Fibroblast of villous mesenchyme (primary cell): ENCODE results near the gene CA6. TPM values are rescaled to one million over a fixed set of nuclear protein-coding genes. Genes with fewer than 3 reads are reported as not detected.

Experiments
- DNase-seq: peaks from one replicate; pipeline ENCODE4 v3.0.0-alpha.2; 2010; ENCODE audit warnings: low read depth
- H3K4me3 ChIP-seq: 2 replicates; pipeline ENCODE4 v1.5.1; 2011; ENCODE audit warnings: low read depth, mild to moderate bottlenecking, low read length
- CTCF ChIP-seq: IDR thresholded peaks from 2 replicates; pipeline ENCODE4 v1.5.1; 2012; ENCODE audit warnings: low read depth, mild to moderate bottlenecking, low read length; ENCODE audit not compliant: insufficient read depth
- total RNA-seq: library from RNA; depleted of rRNA; stranded (reverse); fragments of >200 nt; gene quantifications from 2 replicates; pipeline ENCODE4 v1.2.3, GENCODE V29; 2012

Gene CA6
- total RNA-seq, 1 donor, result not detected

- no peak overlapping the region for H3K4me3 ChIP-seq
- TF ChIP-seq CTCF, result no peak
- DNase-seq, result peak; percentile 57
Measured at GRCh38 chr1:8905582-8906191, 40.0 kb upstream of the CA6 start.

DNA sequence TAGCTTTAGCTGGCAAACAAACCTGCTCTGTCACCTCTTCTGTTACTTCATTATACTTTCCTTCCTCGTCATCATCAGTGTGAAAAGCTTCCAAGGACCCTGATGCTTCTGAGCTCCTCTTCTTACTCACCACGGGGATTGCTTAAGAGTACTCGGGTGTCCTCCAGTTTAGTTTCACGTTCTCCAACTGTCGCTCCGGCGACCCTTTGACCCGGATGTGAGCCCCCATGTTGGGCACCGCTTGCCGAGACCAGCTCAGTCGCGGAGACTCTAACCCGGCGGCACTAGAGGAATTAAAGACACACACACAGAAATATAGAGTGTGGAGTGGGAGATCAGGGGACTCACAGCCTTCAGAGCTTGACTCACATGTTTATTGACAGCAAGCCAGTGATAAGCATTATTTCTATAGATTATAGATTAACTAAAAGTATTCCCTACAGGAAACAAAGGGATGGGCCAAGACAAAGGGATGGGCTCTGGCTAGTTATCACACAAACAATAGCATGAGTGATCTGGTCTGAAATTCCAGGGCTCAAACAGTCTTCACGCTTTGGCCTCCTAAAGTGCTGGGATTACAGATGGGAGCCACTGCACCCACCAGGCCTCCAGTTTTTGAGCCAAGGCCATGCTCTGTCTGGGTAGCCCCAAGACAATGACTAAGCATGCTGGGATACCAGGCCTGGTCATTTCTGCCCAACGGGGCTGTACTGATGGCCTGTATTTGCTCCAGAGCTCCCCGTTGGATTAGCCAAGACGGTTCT is 37.1 kb upstream of the CA6 start:
- DNase-seq, result no peak
- H3K4me3 ChIP-seq, result no peak overlapping the region
- no peak for TF ChIP-seq CTCF

DNA sequence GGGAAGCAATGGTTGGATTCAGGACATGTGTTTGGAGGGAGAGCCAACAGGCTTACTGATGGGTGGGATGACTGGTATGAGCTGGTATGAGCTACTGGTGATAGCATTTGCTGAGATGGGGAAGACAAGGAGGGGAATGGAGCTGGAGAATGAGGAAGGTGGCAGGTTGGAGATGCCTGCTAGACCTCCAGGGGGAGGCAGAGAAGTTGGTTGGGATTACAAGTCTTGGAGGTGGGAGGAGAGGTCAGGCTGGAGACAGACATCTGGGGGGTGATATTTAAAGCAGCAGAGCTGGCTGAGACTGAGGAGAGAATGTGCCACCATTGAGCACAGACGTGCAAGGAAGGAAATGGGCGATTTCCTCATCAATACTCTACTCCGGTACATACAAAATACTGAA is 35.3 kb upstream of the CA6 start:
- no peak for TF ChIP-seq CTCF
- DNase-seq, result no peak

DNA sequence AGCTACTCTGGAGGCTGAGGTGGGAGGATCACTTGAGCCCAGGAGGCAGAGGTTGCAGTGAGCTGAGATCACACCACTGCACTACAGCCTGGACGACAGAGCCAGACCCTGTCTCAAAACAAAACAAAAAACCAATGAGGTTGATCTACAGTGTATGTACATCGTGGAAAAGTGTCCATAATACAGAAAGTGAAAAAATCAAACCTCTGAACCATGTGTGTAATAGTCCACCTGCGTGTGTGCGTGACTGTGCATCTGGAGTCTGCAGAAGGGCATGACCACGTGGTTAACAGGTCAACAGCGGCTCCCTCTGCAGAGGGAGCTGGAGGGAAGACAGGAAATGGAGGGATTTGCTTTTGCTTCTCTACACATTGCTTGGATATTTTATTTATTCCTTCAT is 34.8 kb upstream of the CA6 start:
- DNase-seq, result peak; percentile 44
- TF ChIP-seq CTCF, result peak; percentile 3

More for the DNA sequence above, 35.3 kb upstream of the CA6 start:
- H3K4me3 ChIP-seq, result no peak overlapping the region

GRCh38 chr1:8911416-8912309 is 34.0 kb upstream of the CA6 start:
- H3K4me3 ChIP-seq, result no peak overlapping the region
- DNase-seq, result no peak
- TF ChIP-seq CTCF, result no peak

More for the DNA sequence above, 34.8 kb upstream of the CA6 start:
- H3K4me3 ChIP-seq, result no peak overlapping the region

GRCh38 chr1:8913457-8913856 is 32.2 kb upstream of the CA6 start:
- TF ChIP-seq CTCF, result no peak
- DNase-seq, result no peak
- no peak overlapping the region for H3K4me3 ChIP-seq
